Fibroblast of skin of left biceps (primary cell): ENCODE data around the gene C19orf44.
"Not testable (repeated sequence)": the region's sequence is repeated elsewhere in the genome, so short reads cannot be mapped to it uniquely, and the experiment has no call there.

Source experiments
- DNase-seq, 2 experiments: peaks; one replicate each; pipeline ENCODE4 v3.0.0-alpha.2; 2013; ENCODE audit warnings: low read depth in 2 of 2

The C19orf44 gene

GRCh38 chr19:16495982-16496612 lies at the start of gene C19orf44, which contains the start of gene CALR3:
TSS of gene C19orf44 (plus strand) at chr19:16496394. CDS start at chr19:16500793, 4,399 bp downstream.
TSS of gene CALR3 (minus strand) at chr19:16496167. CDS start at chr19:16496129, 38 bp downstream.
- DNase-seq = peak; percentile 96

- DNase-seq = peak; percentile 53 to 58
Observed at GRCh38 chr19:16446724-16447368, 49.3 kb upstream of the C19orf44 start.

- not testable (repeated sequence) for DNase-seq
Observed at GRCh38 chr19:16448872-16449271, 47.3 kb upstream of the C19orf44 start.

- no peak for DNase-seq
Observed at GRCh38 chr19:16449330-16449961, 46.7 kb upstream of the C19orf44 start.

GRCh38 chr19:16452325-16452724 lies 43.9 kb upstream of the C19orf44 start:
- no peak for DNase-seq

GRCh38 chr19:16454351-16454918 lies 41.8 kb upstream of the C19orf44 start:
- no peak for DNase-seq

GRCh38 chr19:16455489-16455888 lies 40.7 kb upstream of the C19orf44 start:
- no peak for DNase-seq

- DNase-seq = no peak
Observed at GRCh38 chr19:16456652-16457194, 39.5 kb upstream of the C19orf44 start.

- DNase-seq = no peak
Observed at GRCh38 chr19:16457195-16457953, 38.8 kb upstream of the C19orf44 start.

GRCh38 chr19:16457954-16458331 lies 38.3 kb upstream of the C19orf44 start:
- DNase-seq = no peak

GRCh38 chr19:16458391-16459341 lies 37.5 kb upstream of the C19orf44 start:
- no peak for DNase-seq

GRCh38 chr19:16459680-16460079 lies 36.5 kb upstream of the C19orf44 start:
- DNase-seq = no peak

GRCh38 chr19:16460454-16460853 lies 35.7 kb upstream of the C19orf44 start:
- no peak for DNase-seq

GRCh38 chr19:16461630-16462051 lies 34.6 kb upstream of the C19orf44 start:
- no peak for DNase-seq

- no peak for DNase-seq
Observed at GRCh38 chr19:16462757-16463250, 33.4 kb upstream of the C19orf44 start.

GRCh38 chr19:16463341-16463990 lies 32.7 kb upstream of the C19orf44 start:
- no peak for DNase-seq

GRCh38 chr19:16463991-16464575 lies 32.1 kb upstream of the C19orf44 start:
- no peak for DNase-seq

GRCh38 chr19:16465239-16465638 lies 31.0 kb upstream of the C19orf44 start:
- no peak for DNase-seq

- DNase-seq = not testable (repeated sequence)
Observed at GRCh38 chr19:16466802-16467427, 29.3 kb upstream of the C19orf44 start.
